ENCODE measurements around the gene DPYD. TPM values are rescaled to one million over a fixed set of nuclear protein-coding genes. Genes with fewer than 3 reads are reported as not detected.

DPYD gene
- total RNA-seq, 4 donors from 2014 or later = 30.6 to 58.4 (median 35.4) TPM

- H3K36me3 ChIP-seq = no peaks in the 10 kb centered on the region
- TF ChIP-seq POLR2A (IDR thresholded peaks at IDR 0.05) = no peak
- TF ChIP-seq CTCF (IDR thresholded peaks at IDR 0.05) = no peak
- no peak overlapping the region for H3K27ac ChIP-seq
- 41 to 44% methylated on average over 2 of the region's 2 CpGs for WGBS, 2 donors
- H3K9me3 ChIP-seq = no peaks in the 10 kb centered on the region
- H3K4me3 ChIP-seq = no peak overlapping the region
- intact Hi-C loops (cut with DNase I) = no loop called here
- no peaks in the 10 kb centered on the region for H3K4me1 ChIP-seq
- no peaks in the 10 kb centered on the region for H3K27me3 ChIP-seq
- no peak for DNase-seq
Measured at GRCh38 chr1:97084546-97084945, 836.3 kb downstream of the DPYD start.

- WGBS, 2 donors = 40 to 43% methylated on average over 4 of the region's 4 CpGs
- no peak for TF ChIP-seq CTCF (IDR thresholded peaks at IDR 0.05)
- TF ChIP-seq POLR2A (IDR thresholded peaks at IDR 0.05) = no peak
Measured at GRCh38 chr1:97082160-97082848, 838.5 kb downstream of the DPYD start.

GRCh38 chr1:97078872-97079271, 842.0 kb downstream of the DPYD start:
- H3K36me3 ChIP-seq = no peaks in the 10 kb centered on the region
- no peaks in the 10 kb centered on the region for H3K27me3 ChIP-seq
- no peak for DNase-seq
- H3K4me1 ChIP-seq = no peaks in the 10 kb centered on the region
- no peak overlapping the region for H3K4me3 ChIP-seq
- intact Hi-C loops (cut with DNase I) = no loop called here
- H3K27ac ChIP-seq = no peak overlapping the region
- TF ChIP-seq CTCF (IDR thresholded peaks at IDR 0.05) = no peak
- no peak for TF ChIP-seq POLR2A (IDR thresholded peaks at IDR 0.05)
- no peaks in the 10 kb centered on the region for H3K9me3 ChIP-seq
- 84 to 85% methylated on average over 6 of the region's 6 CpGs for WGBS, 2 donors

More at GRCh38 chr1:97082160-97082848, 838.5 kb downstream of the DPYD start:
- H3K27me3 ChIP-seq = no peaks in the 10 kb centered on the region
- intact Hi-C loops (cut with DNase I) = no loop called here
- H3K9me3 ChIP-seq = no peaks in the 10 kb centered on the region
- no peak for DNase-seq
- no peaks in the 10 kb centered on the region for H3K36me3 ChIP-seq
- H3K4me1 ChIP-seq = no peaks in the 10 kb centered on the region
- H3K27ac ChIP-seq = no peak overlapping the region
- H3K4me3 ChIP-seq = no peak overlapping the region

- intact Hi-C loops (cut with DNase I) = no loop called here
- H3K27ac ChIP-seq = no peak overlapping the region
- no peak for TF ChIP-seq CTCF (IDR thresholded peaks at IDR 0.05)
- TF ChIP-seq POLR2A (IDR thresholded peaks at IDR 0.05) = no peak
- no peaks in the 10 kb centered on the region for H3K27me3 ChIP-seq
- no peak for DNase-seq
- H3K9me3 ChIP-seq = no peaks in the 10 kb centered on the region
- 23 to 34% methylated on average over 2 of the region's 2 CpGs for WGBS, 2 donors
- no peak overlapping the region for H3K4me3 ChIP-seq
- H3K36me3 ChIP-seq = no peaks in the 10 kb centered on the region
- no peaks in the 10 kb centered on the region for H3K4me1 ChIP-seq
Measured at GRCh38 chr1:97077221-97077620, 843.6 kb downstream of the DPYD start.

- TF ChIP-seq POLR2A (IDR thresholded peaks at IDR 0.05) (no peak), CTCF (IDR thresholded peaks at IDR 0.05) (no peak)
- no peak for DNase-seq
- H3K4me3 ChIP-seq = no peak overlapping the region
- H3K27ac ChIP-seq = no peak overlapping the region
- H3K4me1 ChIP-seq = no peaks in the 10 kb centered on the region
- no peaks in the 10 kb centered on the region for H3K27me3 ChIP-seq
- WGBS, 2 donors = 70 to 79% methylated on average over 2 of the region's 2 CpGs
- H3K9me3 ChIP-seq = no peaks in the 10 kb centered on the region
- no peaks in the 10 kb centered on the region for H3K36me3 ChIP-seq
- intact Hi-C loops (cut with DNase I) = no loop called here
Measured at GRCh38 chr1:97074771-97075170, 846.1 kb downstream of the DPYD start.
